Choroid plexus epithelial cell (primary cell): Measurements from ENCODE around the gene DTNBP1.
A peak's percentile ranks its signal among the peaks of the same experiment; 100 is the strongest.
"Not testable (repeated sequence)": the region's sequence is repeated elsewhere in the genome, so short reads cannot be mapped to it uniquely, and the experiment has no call there.

Experiments used
- DNase-seq: peaks from one replicate; pipeline ENCODE4 v3.0.0-alpha.2; 2010; ENCODE audit warnings: low read depth
- H3K4me3 ChIP-seq: 2 replicates; pipeline ENCODE4 v1.5.1; 2011; ENCODE audit warnings: low read depth, mild to moderate bottlenecking, control low read depth, low read length, moderate library complexity
- TF ChIP-seq, protein P1 (sequence below): conservative IDR thresholded peaks from 2 replicates; pipeline ENCODE4 v1.5.1; 2011; ENCODE audit warnings: low read depth, mild to moderate bottlenecking, control low read depth, inconsistent platforms, low read length, moderate library complexity

The DTNBP1 gene

DNA sequence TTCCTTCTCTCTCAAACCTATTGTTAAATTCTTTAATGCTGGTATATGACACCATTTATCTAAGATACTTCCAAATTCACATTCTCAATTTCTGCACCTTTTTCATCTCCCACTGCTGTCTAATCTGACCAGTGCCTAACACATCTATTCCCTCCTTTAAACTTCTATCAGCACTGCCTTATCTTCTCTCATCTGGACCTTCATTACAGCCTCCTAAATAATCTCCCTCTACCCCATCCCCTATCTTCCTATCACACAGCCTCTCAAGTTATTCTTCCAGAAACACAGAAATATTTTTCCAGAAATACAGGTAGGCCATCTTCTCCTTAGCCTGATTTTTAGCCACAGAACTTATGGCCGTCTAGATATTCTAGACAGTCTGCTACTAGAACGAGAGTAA, 5.5 kb downstream of the DTNBP1 start:
- no peak for DNase-seq
- TF ChIP-seq, protein P1, sequence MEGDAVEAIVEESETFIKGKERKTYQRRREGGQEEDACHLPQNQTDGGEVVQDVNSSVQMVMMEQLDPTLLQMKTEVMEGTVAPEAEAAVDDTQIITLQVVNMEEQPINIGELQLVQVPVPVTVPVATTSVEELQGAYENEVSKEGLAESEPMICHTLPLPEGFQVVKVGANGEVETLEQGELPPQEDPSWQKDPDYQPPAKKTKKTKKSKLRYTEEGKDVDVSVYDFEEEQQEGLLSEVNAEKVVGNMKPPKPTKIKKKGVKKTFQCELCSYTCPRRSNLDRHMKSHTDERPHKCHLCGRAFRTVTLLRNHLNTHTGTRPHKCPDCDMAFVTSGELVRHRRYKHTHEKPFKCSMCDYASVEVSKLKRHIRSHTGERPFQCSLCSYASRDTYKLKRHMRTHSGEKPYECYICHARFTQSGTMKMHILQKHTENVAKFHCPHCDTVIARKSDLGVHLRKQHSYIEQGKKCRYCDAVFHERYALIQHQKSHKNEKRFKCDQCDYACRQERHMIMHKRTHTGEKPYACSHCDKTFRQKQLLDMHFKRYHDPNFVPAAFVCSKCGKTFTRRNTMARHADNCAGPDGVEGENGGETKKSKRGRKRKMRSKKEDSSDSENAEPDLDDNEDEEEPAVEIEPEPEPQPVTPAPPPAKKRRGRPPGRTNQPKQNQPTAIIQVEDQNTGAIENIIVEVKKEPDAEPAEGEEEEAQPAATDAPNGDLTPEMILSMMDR: no peak
- H3K4me3 ChIP-seq: no peak overlapping the region

DNA sequence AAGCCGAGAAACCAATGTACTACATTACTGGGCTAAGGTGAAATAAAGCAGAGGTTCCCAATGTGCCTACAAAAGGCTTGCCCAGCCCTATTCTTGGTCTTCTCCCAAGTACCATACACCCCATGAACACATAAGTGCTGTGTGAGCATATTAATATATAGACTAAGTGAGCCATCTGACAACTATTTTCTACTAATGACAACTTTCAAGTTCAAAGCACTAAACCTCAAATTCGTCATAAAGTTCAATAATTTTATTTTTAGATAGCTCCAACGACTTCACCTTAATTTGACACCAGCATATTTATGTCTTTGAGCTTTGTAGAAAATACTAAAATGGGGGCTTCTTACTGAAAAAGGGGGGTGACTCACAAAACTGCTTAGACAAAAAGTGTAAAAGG, 6.7 kb downstream of the DTNBP1 start:
- DNase-seq: no peak
- TF ChIP-seq, protein P1: no peak
- H3K4me3 ChIP-seq: no peak overlapping the region

GRCh38 chr6:15654250-15654649, 8.6 kb downstream of the DTNBP1 start:
- TF ChIP-seq, protein P1: no peak
- no peak overlapping the region for H3K4me3 ChIP-seq
- DNase-seq: no peak

GRCh38 chr6:15653581-15653980, 9.2 kb downstream of the DTNBP1 start:
- TF ChIP-seq, protein P1: no peak
- DNase-seq: no peak
- H3K4me3 ChIP-seq: no peak overlapping the region

- peak; percentile 62 for DNase-seq
- H3K4me3 ChIP-seq: not testable (repeated sequence)
These were observed 12.7 kb downstream of the DTNBP1 start for GRCh38 chr6:15650004-15650559.

DNA sequence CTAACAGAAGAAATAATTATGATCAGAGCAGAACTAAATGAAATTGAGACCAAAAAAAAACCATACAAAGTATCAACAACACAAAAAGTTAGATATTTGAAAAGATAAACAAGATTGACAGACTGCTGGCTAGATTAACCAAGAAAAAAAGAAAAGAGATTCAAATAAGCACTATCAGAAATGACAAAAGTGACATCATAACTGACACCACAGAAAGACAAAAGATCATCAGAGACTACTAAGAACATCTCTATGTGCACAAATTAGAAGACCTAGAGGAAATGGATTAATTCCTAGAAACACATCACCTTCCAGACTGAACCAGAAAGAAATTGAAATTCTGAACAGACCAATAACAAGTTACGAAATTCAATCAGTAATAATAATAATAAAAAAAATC, 17.9 kb downstream of the DTNBP1 start:
- DNase-seq: no peak
- no peak overlapping the region for H3K4me3 ChIP-seq
- TF ChIP-seq, protein P1: no peak

DNA sequence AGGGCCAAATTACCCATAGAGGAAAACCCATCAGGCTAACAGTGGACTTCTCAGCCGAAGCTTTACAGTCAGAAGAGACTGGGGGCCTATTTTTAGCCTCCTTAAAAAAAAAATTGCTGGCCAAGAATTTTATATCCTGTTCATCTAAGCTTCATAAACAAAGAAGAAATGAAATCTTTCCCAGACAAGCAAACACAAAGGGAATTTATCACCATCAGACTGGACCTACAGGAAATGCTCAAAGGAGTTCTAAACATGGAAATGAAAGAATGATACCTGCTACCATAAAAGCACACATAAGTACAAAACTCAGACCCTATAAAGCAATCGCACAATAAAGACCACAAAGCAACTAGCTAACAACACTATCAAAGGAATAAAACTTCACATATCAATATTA, 19.3 kb downstream of the DTNBP1 start:
- TF ChIP-seq, protein P1: no peak
- DNase-seq: no peak
- H3K4me3 ChIP-seq: no peak overlapping the region
